Muscle layer of duodenum (tissue), 2 donors: ENCODE data around the gene AKR7A3.
"Not testable (repeated sequence)": the region's sequence is repeated elsewhere in the genome, so short reads cannot be mapped to it uniquely, and the experiment has no call there.

Source experiments
- H3K27ac ChIP-seq: one replicate; pipeline ENCODE4 v1.7.0; 2013; ENCODE audit warnings: mild to moderate bottlenecking, low read length
- H3K27me3 ChIP-seq: one replicate; pipeline ENCODE4 v1.7.0; 2013; ENCODE audit warnings: low read depth, mild to moderate bottlenecking, control low read depth, low read length
- H3K36me3 ChIP-seq, 2 donors: one replicate each; pipeline ENCODE4 v1.7.0; 2013; ENCODE audit warnings: low read length in 2 of 2, control low read depth in 1 of 2, mild to moderate bottlenecking in 1 of 2; ENCODE audit not compliant: insufficient read depth in 2 of 2, control insufficient read depth in 1 of 2
- H3K4me1 ChIP-seq, 2 donors: one replicate each; pipeline ENCODE4 v1.7.0; 2013; ENCODE audit warnings: low read length in 2 of 2, mild to moderate bottlenecking in 2 of 2, control low read depth in 1 of 2, moderate library complexity in 1 of 2; ENCODE audit not compliant: insufficient read depth in 2 of 2, control insufficient read depth in 1 of 2
- H3K4me3 ChIP-seq, 2 donors: one replicate each; pipeline ENCODE4 v1.7.0; 2013; ENCODE audit warnings: low read length in 2 of 2, low read depth in 1 of 2, mild to moderate bottlenecking in 1 of 2
- H3K9me3 ChIP-seq, 2 donors: one replicate each; pipeline ENCODE4 v1.7.0; 2013; ENCODE audit warnings: low read length in 2 of 2, control low read depth in 1 of 2, mild to moderate bottlenecking in 1 of 2; ENCODE audit not compliant: control insufficient read depth in 1 of 2
- donor health status: healthy.

AKR7A3 gene

DNA sequence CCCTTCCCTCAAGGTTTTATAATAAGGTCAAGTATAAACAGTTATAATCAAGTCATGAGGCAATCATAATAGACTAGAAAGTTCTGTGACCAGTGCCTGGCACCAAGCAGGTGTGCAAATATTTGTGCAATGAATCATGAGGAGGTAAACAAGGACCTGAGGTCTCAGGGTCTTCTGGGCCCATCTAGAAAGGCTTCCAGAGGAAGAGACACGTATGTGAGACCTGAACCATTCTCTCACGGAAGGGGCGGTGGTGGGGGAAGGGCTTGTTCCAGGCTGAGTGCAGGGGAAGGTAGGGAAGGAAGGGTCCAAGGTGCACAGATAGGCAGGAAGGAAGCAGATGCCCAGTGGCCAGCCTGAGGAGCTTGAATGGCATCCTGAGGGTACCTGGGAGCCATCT lies 3.2 kb downstream of the AKR7A3 start:
- not testable (repeated sequence) for H3K27ac ChIP-seq

DNA sequence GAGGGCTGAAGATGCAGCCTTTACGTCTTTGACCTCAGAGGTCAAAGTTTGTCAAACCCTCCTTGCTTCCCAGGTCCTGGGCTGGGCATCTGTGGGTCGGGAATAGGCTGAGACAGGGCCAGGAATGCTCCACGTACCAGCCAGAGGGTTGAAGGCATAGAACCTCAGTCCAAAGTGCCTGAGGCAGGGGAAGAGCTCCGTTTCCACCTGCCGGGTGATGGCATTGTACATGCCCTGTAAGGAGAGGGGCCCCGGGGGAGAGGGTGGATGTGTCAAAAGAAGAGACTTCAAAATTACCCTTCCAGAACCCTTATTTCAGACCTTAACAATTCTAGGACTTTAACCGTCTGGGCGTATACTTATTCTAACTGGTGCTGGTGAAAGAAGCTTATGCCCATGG lies 3.7 kb downstream of the AKR7A3 start:
- Histone ChIP-seq H3K4me1 (peaks cover 0 to 9% of the 10 kb centered on the region in 2 donors), H3K27ac (no peak overlapping the region), H3K36me3 (peaks cover 5% of the 10 kb centered on the region in 2 donors), H3K9me3 (no peaks in the 10 kb centered on the region), H3K4me3 (no peak overlapping the region), H3K27me3 (no peaks in the 10 kb centered on the region)

More for the DNA sequence above, 3.2 kb downstream of the AKR7A3 start:
- not testable (repeated sequence) for H3K4me1 ChIP-seq, H3K4me3 ChIP-seq, H3K9me3 ChIP-seq, H3K36me3 ChIP-seq, H3K27me3 ChIP-seq

DNA sequence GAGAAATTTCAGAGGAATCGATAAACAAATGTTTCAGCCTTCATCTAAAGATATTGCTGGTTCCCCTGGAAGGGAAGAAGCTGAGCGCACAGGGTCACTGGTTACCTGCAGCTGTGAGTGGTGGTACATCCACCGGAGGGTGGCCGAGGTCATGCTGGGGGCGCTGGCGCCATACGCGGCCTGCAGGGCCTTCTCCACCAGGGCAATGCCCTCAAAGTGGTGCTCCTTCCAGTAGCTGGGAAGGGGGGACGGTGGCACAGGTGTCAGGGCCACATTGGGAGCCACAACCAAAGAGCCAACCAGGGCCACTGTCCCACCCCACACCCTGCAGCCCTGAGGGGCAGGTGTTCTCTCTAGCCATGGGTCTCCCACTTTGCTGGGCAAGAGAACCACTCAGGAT lies 4.7 kb downstream of the AKR7A3 start:
- H3K27ac ChIP-seq, result no peak overlapping the region
- no peak overlapping the region for H3K4me3 ChIP-seq
- peaks cover 0 to 4% of the 10 kb centered on the region in 2 donors for H3K4me1 ChIP-seq
- peaks cover 5% of the 10 kb centered on the region in 2 donors for H3K36me3 ChIP-seq
- H3K9me3 ChIP-seq, result no peaks in the 10 kb centered on the region
- no peaks in the 10 kb centered on the region for H3K27me3 ChIP-seq

DNA sequence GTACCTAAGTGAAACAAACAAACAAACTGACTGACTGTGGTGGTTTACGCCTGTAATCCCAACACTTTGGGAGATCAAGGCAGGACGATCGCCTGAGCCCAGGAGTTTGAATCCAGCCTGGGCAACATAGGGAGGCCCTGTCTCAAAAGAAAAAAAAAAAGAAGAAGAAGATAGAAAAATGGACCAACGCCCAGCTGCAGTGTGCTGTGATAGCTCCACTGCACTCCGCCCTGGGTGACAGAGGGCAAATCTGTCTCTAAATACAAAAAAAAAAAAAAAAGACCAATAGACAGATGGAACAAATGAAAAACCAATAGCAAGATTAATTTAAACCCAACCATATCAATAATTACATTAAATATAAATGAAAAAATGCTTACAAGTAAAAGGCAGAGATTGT lies 13.9 kb downstream of the AKR7A3 start:
- no peak overlapping the region for H3K4me3 ChIP-seq
- no peaks in the 10 kb centered on the region for H3K36me3 ChIP-seq
- no peaks in the 10 kb centered on the region for H3K4me1 ChIP-seq
- H3K27ac ChIP-seq, result no peak overlapping the region
- H3K27me3 ChIP-seq, result no peaks in the 10 kb centered on the region
- no peaks in the 10 kb centered on the region for H3K9me3 ChIP-seq

DNA sequence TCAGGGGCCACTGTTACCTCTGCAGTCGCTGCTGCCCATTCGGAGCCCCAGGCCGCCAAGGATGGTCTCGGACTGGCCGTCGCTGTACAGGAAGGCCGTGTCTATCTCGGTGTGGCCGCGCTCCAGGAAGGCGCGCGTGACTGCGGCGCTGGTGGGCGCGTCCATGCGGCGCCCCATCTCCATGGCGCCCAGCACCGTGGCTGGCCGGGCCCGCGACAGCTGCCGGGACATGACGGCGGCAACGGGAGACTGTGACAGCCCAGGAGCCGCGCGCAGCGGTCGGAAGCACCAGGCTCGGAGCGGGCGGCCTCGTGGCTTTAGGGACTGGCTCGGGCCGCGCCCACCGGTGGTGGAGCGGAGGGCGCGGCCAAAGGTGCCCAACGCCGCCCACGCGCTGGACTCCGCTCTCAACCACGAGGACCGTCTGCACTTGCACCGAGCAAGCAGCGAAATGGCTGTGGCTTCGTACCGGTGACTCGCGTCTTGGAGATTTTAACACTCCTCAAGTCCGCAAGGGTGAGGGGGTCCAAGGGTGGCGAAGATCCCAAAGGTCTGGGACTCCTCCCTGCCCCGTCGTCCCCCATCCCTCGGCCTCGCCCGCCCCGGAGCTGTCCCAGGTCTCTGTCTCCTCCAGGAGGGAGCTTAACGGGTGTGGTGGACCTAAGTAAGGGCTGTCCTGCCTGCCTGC lies 14.6 kb downstream of the AKR7A3 start:
- H3K4me1 ChIP-seq, H3K27me3 ChIP-seq, H3K9me3 ChIP-seq, H3K27ac ChIP-seq, H3K36me3 ChIP-seq: not testable (repeated sequence)
- peak overlapping the region in 1 of 2 donors; percentile 19 for H3K4me3 ChIP-seq

DNA sequence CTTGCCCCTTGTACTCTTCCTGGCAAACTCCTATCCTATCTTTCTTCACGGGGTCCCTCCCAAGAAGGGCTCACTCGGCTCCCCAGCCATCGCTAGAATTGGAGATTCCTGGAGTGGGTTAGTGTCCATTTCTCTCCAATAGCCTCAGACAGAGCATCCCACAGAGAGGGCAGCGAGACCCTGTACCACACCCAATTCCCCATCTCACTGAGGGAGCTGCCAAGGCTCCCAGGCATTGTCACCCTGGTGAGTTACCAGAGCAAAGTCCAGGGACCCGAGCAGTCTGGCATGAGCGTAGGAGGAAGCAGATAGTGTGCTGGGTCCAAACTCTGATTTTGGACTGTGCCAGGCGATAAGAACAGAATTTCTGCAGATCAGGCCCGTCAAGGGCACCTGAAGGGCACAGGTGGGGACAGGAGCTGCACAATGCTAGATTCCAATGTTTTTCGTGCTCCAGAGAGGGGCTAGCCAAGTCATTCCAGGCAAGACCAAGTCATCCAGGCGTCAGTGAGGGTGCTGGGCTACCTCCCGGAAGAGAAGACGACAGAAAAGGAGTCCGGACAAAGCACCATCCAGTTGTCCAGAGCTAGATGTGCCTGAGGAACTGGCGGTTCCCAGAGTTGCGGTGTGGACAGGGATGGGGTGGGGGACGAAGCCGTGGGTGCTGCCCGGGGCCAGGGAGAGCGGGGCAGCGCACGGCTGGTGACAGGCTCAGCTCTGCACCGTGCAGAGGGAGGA lies 15.3 kb downstream of the AKR7A3 start:
- Histone ChIP-seq H3K36me3 (no peaks in the 10 kb centered on the region), H3K27me3 (no peaks in the 10 kb centered on the region), H3K9me3 (no peaks in the 10 kb centered on the region), H3K27ac (no peak overlapping the region), H3K4me3 (peak overlapping the region in 1 of 2 donors; percentile 19), H3K4me1 (no peaks in the 10 kb centered on the region)

DNA sequence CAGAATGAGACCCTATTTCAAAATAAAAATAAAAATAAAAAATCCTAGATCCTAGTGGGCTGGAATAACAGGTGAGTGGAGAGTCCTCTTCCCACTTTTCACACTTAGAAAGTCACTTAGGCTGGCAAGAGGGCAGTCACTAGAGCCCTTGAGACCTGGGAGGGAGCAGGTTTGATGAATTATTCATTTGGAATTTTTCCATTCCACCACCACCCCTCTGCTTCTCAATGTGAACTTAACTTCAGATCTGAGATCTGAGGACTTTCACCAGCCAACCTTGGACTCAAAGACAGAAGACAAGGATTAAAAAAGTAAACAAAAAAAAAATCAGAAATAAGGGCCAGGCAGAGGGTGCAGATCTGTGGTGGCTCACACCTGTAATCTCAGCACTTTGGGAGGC lies 16.5 kb downstream of the AKR7A3 start:
- H3K4me3 ChIP-seq, result no peak overlapping the region
- no peaks in the 10 kb centered on the region for H3K4me1 ChIP-seq
- H3K36me3 ChIP-seq, result peaks cover 0 to 2% of the 10 kb centered on the region in 2 donors
- no peak overlapping the region for H3K27ac ChIP-seq
- H3K27me3 ChIP-seq, result no peaks in the 10 kb centered on the region
- no peaks in the 10 kb centered on the region for H3K9me3 ChIP-seq

DNA sequence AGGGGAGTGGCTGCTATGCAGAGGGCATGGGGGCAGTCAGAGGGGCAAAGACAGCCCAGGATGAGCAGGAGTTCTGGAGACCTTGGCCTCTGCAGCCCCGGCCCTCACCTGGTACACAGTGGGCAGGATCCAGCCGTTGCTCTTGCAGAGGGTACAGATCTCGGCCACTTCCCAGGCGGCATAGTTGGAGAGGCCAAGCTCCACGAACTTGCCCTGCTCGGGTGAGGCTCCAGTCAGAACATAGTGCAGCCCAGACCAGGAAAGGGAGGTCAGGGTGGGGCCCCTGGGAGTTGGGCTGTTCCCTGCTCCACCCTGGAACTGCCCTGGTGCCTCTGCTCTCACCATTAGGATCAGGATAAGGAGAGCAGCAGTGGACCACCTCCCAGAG lies 18.2 kb downstream of the AKR7A3 start:
- not testable (repeated sequence) for H3K27me3 ChIP-seq, H3K27ac ChIP-seq, H3K4me1 ChIP-seq, H3K9me3 ChIP-seq, H3K4me3 ChIP-seq, H3K36me3 ChIP-seq

DNA sequence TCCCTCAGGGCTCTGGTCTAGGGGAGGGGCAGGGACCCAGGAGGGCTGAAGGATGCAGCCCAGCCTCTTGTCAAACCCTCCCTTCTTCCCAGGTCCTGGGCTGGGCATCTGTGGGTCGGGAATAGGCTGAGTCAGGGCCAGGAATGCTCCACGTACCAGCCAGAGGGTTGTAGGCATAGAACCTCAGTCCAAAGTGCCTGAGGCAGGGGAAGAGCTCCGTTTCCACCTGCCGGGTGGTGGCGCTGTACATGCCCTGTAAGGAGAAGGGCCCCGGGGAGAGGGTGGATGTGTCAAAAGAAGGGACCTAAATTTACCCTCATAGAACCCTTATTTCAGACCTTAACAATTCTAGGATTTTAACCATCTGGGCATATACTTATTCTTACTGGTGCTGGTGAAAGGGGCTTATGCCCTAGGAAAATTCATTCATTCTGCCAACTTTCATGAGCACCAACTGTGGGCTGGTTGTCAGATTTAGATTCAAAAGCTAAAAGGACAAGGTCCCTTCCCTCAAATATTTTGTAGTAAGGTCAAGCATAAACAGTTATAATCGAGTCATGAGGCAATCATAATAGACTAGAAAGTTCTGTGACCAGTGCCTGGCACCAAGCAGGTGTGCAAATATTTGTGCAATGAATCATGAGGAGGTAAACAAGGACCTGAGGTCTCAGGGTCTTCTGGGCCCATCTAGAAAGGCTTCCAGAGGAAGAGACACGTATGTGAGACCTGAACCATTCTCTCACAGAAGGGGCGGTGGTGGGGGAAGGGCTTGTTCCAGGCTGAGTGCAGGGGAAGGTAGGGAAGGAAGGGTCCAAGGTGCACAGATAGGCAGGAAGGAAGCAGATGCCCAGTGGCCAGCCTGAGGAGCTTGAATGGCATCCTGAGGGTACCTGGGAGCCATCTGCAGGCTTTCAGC lies 18.9 kb downstream of the AKR7A3 start:
- H3K4me1 ChIP-seq, H3K9me3 ChIP-seq, H3K27me3 ChIP-seq, H3K27ac ChIP-seq, H3K4me3 ChIP-seq, H3K36me3 ChIP-seq: not testable (repeated sequence)

DNA sequence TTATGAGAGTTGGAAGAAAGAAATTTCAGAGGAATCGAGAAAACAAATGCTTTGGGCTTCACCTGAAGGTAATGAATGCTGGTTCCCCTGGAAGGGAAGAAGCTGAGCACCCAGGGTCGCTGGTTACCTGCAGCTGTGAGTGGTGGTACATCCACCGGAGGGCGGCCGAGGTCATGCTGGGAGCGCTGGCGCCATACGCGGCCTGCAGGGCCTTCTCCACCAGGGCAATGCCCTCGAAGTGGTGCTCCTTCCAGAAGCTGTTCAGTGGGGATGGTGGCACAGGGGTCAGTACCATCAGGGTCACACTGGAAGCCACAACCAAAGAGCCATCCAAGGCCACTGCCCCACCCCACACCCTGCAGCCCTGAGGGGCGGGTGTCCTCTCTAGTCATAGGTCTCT lies 20.1 kb downstream of the AKR7A3 start:
- Histone ChIP-seq H3K36me3 (peaks cover 0 to 6% of the 10 kb centered on the region in 2 donors), H3K27ac (no peak overlapping the region), H3K4me3 (no peak overlapping the region), H3K9me3 (no peaks in the 10 kb centered on the region), H3K27me3 (no peaks in the 10 kb centered on the region), H3K4me1 (no peaks in the 10 kb centered on the region)

DNA sequence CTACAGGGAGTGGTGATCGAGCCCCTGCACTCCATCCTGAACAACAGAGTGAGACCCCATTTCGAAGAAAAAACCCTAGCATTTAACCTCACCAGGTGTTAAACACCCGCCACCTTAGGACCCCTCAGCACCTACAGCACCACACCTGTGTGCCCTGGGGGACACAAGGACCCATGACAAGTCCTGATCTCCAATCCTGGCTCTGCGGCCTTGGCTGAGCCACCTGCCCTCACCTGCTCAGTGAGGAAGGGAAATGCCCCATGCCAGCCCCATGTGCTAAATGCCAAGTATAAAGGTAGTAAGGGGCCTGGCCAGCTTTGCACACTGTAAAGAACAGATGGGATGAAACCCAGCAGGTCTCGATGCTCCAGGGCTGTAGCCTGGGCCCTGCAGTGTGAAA lies 25.8 kb downstream of the AKR7A3 start:
- Histone ChIP-seq H3K9me3 (no peaks in the 10 kb centered on the region), H3K4me1 (no peaks in the 10 kb centered on the region), H3K36me3 (peaks cover 12 to 39% of the 10 kb centered on the region in 2 donors), H3K4me3 (no peak overlapping the region), H3K27me3 (no peaks in the 10 kb centered on the region), H3K27ac (no peak overlapping the region)
